ENCODE results near the gene PRTN3.
A peak's percentile ranks its signal among the peaks of the same experiment; 100 is the strongest.
"Not testable (repeated sequence)": the region's sequence is repeated elsewhere in the genome, so short reads cannot be mapped to it uniquely, and the experiment has no call there.

The PRTN3 gene

GRCh38 chr19:845707-846521, 5.1 kb downstream of the PRTN3 start:
- TF ChIP-seq, protein P1, sequence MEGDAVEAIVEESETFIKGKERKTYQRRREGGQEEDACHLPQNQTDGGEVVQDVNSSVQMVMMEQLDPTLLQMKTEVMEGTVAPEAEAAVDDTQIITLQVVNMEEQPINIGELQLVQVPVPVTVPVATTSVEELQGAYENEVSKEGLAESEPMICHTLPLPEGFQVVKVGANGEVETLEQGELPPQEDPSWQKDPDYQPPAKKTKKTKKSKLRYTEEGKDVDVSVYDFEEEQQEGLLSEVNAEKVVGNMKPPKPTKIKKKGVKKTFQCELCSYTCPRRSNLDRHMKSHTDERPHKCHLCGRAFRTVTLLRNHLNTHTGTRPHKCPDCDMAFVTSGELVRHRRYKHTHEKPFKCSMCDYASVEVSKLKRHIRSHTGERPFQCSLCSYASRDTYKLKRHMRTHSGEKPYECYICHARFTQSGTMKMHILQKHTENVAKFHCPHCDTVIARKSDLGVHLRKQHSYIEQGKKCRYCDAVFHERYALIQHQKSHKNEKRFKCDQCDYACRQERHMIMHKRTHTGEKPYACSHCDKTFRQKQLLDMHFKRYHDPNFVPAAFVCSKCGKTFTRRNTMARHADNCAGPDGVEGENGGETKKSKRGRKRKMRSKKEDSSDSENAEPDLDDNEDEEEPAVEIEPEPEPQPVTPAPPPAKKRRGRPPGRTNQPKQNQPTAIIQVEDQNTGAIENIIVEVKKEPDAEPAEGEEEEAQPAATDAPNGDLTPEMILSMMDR (IDR thresholded peaks at IDR 0.05; ENCODE audit: low read depth, low read length) = no peak
- no peak for DNase-seq (ENCODE audit: extremely low read depth, low read depth)

DNA sequence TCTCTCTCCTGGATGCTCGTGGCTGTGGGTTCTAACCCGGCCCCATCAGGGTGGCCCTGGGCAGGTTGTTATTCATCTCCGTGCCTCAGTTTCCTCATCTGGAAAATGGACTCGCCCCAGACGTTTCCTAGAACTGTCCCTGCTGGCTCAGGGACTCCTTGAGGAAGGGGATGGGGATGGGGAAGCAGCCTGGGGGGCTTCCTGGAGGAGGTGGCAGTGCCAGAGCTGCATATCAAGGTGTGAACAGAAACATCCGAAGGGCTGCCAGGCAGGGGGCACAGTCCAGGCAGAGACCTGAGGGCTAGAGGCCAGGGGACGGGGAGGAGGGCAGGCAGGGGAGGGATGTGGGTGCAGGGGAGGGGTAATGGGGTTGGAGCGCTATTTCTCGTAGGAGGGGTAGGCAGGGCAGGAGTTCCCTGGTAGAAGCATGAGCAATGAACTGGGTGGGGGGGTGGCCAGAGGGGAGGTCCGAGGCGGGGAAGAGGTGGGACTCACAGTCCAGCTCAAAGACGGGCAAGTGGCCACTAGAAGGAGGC, 7.7 kb downstream of the PRTN3 start:
- TF ChIP-seq, protein P1 (IDR thresholded peaks at IDR 0.05; ENCODE audit: low read depth, low read length) = no peak
- no peak for DNase-seq (ENCODE audit: extremely low read depth, low read depth)

DNA sequence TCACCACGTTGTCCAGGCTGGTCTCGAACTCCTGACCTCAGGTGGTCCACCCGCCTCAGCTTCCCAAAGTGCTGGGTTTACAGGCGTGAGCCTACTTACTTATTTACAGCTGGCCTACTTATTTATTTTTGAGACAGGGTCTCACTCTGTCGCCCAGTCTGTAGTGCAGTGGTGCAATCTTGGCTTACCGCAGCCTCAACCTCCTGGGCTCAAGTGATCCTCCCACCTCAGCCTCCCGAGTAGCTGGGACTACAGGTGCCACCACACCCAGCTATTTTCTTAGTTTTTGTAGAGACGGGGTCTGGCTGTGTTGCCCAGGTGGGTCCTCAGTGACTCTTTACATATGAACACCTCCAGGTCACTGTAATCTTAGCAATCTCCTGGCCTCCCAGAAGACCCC, 8.4 kb downstream of the PRTN3 start:
- not testable (repeated sequence) for DNase-seq (ENCODE audit: extremely low read depth, low read depth)

GRCh38 chr19:850221-850978, 9.6 kb downstream of the PRTN3 start:
- DNase-seq (ENCODE audit: extremely low read depth, low read depth) = peak; percentile 88
- TF ChIP-seq, protein P1 (IDR thresholded peaks at IDR 0.05; ENCODE audit: low read depth, low read length) = no peak

DNA sequence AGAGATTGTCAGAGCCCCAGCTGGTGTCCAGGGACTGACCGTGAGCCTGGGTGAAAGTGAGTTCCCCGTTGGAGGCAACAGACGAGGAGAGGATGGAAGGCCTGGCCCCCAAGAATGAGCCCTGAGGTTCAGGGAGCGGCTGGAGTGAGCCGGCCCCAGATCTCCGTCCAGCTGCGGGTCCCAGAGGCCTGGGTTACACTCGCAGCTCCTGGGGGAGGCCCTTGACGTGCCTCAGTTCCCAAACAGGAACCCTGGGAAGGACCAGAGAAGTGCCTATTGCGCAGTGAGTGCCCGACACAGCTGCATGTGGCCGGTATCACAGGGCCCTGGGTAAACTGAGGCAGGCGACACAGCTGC, 10.2 kb downstream of the PRTN3 start:
- no peak for DNase-seq (ENCODE audit: extremely low read depth, low read depth)
- TF ChIP-seq, protein P1 (IDR thresholded peaks at IDR 0.05; ENCODE audit: low read depth, low read length) = no peak

DNA sequence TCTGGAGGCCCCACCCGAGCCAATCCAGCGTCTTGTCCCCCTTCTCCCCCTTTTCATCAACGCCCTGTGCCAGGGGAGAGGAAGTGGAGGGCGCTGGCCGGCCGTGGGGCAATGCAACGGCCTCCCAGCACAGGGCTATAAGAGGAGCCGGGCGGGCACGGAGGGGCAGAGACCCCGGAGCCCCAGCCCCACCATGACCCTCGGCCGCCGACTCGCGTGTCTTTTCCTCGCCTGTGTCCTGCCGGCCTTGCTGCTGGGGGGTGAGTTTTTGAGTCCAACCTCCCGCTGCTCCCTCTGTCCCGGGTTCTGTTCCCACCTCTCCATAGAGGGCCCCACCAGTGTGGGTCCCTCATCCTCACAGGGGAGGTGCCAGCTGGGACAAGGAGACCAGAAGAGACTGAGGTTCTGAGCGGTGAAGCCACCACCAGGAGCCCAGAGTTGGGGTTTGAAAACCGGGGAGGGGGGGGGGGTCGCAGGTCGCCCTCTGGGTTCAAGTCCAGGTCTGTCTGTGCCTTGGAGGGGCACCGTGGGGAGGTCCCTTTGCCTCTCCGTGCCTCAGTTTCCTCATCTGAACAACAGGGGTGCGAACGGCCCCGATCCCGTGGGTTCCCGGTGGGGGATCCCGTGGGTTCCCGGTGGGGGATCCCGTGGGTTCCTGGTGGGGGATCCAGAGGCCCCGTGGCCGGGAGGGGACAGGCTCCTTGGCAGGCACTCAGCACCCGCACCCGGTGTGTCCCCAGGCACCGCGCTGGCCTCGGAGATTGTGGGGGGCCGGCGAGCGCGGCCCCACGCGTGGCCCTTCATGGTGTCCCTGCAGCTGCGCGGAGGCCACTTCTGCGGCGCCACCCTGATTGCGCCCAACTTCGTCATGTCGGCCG, 11.6 kb downstream of the PRTN3 start, which contains the start of gene ELANE:
Gene ELANE, plus strand, starts transcription at position 168 of the 878 bp plus-strand sequence. Its CDS starts 26 bp downstream, at position 194.
- TF ChIP-seq, protein P1 (IDR thresholded peaks at IDR 0.05; ENCODE audit: low read depth, low read length) = no peak
- no peak for DNase-seq (ENCODE audit: extremely low read depth, low read depth)

DNA sequence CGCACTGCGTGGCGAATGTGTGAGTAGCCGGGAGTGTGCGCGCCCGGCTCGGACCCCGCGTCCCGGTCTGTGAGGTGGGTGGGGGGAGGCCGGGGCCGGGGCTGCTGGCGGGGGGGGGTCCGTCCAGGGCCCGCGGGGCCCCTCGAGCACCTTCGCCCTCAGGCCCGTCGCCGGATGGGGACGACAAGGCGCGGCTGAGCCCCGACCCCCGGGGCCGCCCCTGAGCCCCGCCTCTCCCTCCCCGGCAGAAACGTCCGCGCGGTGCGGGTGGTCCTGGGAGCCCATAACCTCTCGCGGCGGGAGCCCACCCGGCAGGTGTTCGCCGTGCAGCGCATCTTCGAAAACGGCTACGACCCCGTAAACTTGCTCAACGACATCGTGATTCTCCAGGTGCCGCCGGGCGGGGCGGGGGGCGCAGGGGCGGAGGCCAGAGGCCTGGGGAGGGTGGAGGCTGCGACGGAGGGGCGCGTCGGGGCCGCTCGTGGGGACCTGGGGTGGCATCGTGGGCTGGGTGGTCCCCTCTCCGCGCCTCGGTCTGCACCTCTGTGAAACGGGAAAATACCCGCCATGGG, 12.3 kb downstream of the PRTN3 start:
- DNase-seq (ENCODE audit: extremely low read depth, low read depth) = no peak
- TF ChIP-seq, protein P1 (IDR thresholded peaks at IDR 0.05; ENCODE audit: low read depth, low read length) = no peak

DNA sequence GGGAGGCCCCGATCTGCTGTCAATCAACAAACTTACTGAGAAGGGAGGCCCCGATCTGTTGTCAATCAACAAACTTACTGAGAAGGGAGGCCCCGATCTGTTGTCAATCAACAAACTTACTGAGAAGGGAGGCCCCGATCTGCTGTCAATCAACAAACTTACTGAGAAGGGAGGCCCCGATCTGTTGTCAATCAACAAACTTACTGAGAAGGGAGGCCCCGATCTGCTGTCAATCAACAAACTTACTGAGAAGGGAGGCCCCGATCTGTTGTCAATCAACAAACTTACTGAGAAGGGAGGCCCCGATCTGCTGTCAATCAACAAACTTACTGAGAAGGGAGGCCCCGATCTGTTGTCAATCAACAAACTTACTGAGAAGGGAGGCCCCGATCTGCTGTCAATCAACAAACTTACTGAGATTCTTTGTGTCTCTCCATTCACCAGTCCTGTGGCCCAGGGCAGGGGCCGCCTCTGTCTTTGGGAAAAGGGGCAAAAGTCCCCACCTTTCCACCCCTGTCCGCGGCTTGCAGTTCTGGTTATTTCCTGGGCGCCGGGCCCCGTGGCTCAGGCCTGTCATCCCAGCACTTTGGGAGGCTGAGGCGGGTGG, 12.9 kb downstream of the PRTN3 start:
- not testable (repeated sequence) for DNase-seq (ENCODE audit: extremely low read depth, low read depth)

Data from AG09319 (cell line).